ENCODE results near the gene MCTP2.

DNA sequence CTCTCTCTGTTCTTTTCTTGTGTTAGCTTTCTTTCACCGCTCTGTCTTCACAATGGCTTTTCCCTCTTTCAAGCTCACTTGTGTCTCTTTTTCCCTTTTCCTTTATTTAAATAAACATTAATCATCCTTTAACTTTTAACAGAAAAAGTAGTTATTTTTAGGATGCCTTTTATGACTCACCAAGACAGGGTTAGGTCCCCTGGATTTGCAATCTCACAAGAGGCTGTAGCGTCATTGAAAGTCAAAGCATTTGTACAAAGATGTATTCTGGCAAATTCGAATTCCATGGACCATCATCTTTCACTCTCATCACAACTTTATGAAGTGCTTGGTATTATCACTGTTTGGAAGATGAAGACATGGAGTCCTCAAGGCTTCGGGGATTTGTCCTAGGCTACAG is 34.8 kb upstream of the MCTP2 start:
- TF ChIP-seq POLR2A (IDR thresholded peaks at IDR 0.05) (no peak), POLR2AphosphoS5 (IDR thresholded peaks at IDR 0.05) (no peak)
